CD14-positive monocyte (primary cell): ENCODE results near the gene SPATS2L. TPM values are rescaled to one million over a fixed set of nuclear protein-coding genes. Genes with fewer than 3 reads are reported as not detected.

ENCODE experiments used
- DNase-seq, 3 donors: peaks; one replicate each; pipeline ENCODE4 v3.0.0-alpha.2; 2011 to 2022
- H2AFZ ChIP-seq: 2 replicates; pipeline ENCODE4 v1.6.0; 2012; ENCODE audit warnings: mild to moderate bottlenecking, low read depth, low read length, inconsistent platforms; ENCODE audit not compliant: insufficient read depth, poor library complexity, severe bottlenecking
- H3K27ac ChIP-seq, 2 donors: 1 replicate in 1 of 2; 2 replicates in 1 of 2; pipeline ENCODE4 v1.5.1; 2012 to 2013; ENCODE audit warnings: low read length in 2 of 2, control low read depth in 1 of 2, inconsistent platforms in 1 of 2, low read depth in 1 of 2, mild to moderate bottlenecking in 1 of 2
- H3K27me3 ChIP-seq, 2 donors: one replicate each; pipeline versions ENCODE4 v1.6.0 to v1.6.1; 2011 to 2013; ENCODE audit warnings: low read length in 2 of 2; ENCODE audit not compliant: control insufficient read depth in 2 of 2, insufficient read depth in 2 of 2
- H3K36me3 ChIP-seq, 2 donors: replicated peaks in 1 of 2; 1 replicate in 1 of 2; 2 replicates in 1 of 2; pipeline versions ENCODE4 v1.5.1 to v1.6.1; 2012 to 2013; ENCODE audit warnings: low read length in 2 of 2, control low read depth in 1 of 2, inconsistent platforms in 1 of 2, mild to moderate bottlenecking in 1 of 2; ENCODE audit not compliant: insufficient read depth in 2 of 2, control insufficient read depth in 1 of 2
- H3K4me1 ChIP-seq, 2 donors: 1 replicate in 1 of 2; 2 replicates in 1 of 2; pipeline versions ENCODE4 v1.5.1 to v1.6.1; 2012 to 2013; ENCODE audit warnings: low read length in 2 of 2, control low read depth in 1 of 2, inconsistent platforms in 1 of 2, mild to moderate bottlenecking in 1 of 2, moderate library complexity in 1 of 2; ENCODE audit not compliant: insufficient read depth in 2 of 2, control insufficient read depth in 1 of 2
- H3K4me2 ChIP-seq: replicated peaks from 2 replicates; pipeline ENCODE3; 2012; ENCODE audit warnings: low read length, moderate library complexity, mild to moderate bottlenecking; ENCODE audit not compliant: poor library complexity, severe bottlenecking; ENCODE audit errors: extremely low read depth
- H3K4me3 ChIP-seq, 3 experiments: fragments of 200-600 bp in 1 of 3; sonication (generic) in 1 of 3; replicated peaks in 1 of 3; 1 replicate in 2 of 3; 2 replicates in 1 of 3; pipeline ENCODE4 v1.5.1; 2011 to 2013; ENCODE audit warnings: low read length in 3 of 3, mild to moderate bottlenecking in 3 of 3, control low read depth in 2 of 3, low read depth in 2 of 3, inconsistent platforms in 1 of 3, moderate library complexity in 1 of 3
- H3K79me2 ChIP-seq: 2 replicates; pipeline ENCODE4 v1.6.0; 2012; ENCODE audit warnings: mild to moderate bottlenecking, control low read depth, inconsistent platforms, low read length, moderate library complexity; ENCODE audit not compliant: insufficient read depth
- H3K9ac ChIP-seq: 2 replicates; pipeline ENCODE4 v1.6.0; 2017; ENCODE audit warnings: low read length, mild to moderate bottlenecking; ENCODE audit not compliant: insufficient read depth, poor library complexity, severe bottlenecking
- H3K9me3 ChIP-seq, 2 donors: replicated peaks in 1 of 2; 1 replicate in 1 of 2; 2 replicates in 1 of 2; pipeline versions ENCODE4 v1.5.1 to v1.6.1; 2012 to 2013; ENCODE audit warnings: low read length in 2 of 2, control low read depth in 1 of 2; ENCODE audit not compliant: control insufficient read depth in 1 of 2, insufficient read depth in 1 of 2
- H4K20me1 ChIP-seq: 2 replicates; pipeline ENCODE4 v1.6.0; 2012; ENCODE audit warnings: mild to moderate bottlenecking, low read length, control low read depth, moderate library complexity; ENCODE audit not compliant: insufficient read depth
- H3K27ac Mint-ChIP-seq, 7 donors: one replicate each; pipeline ENCODE4 v1.8.0; 2020; ENCODE audit warnings: mild to moderate bottlenecking in 7 of 7, mixed read lengths in 7 of 7, moderate library complexity in 6 of 7, inconsistent platforms in 2 of 7
- H3K27me3 Mint-ChIP-seq, 3 donors: one replicate each; pipeline ENCODE4 v1.8.0; 2021 to 2022; ENCODE audit warnings: low read depth in 3 of 3, mild to moderate bottlenecking in 3 of 3, mixed read lengths in 3 of 3, moderate library complexity in 3 of 3, inconsistent platforms in 1 of 3
- H3K36me3 Mint-ChIP-seq, 2 donors: one replicate each; pipeline ENCODE4 v1.8.0; 2020; ENCODE audit warnings: mixed read lengths in 2 of 2, inconsistent platforms in 1 of 2, mild to moderate bottlenecking in 1 of 2
- H3K4me1 Mint-ChIP-seq: one replicate; pipeline ENCODE4 v1.8.0; 2020; ENCODE audit warnings: mild to moderate bottlenecking, mixed read lengths
- H3K4me3 Mint-ChIP-seq, 2 donors: one replicate each; pipeline ENCODE4 v1.8.0; 2020; ENCODE audit warnings: mild to moderate bottlenecking in 2 of 2, mixed read lengths in 2 of 2, moderate library complexity in 1 of 2
- H3K9me3 Mint-ChIP-seq, 7 donors: one replicate each; pipeline ENCODE4 v1.8.0; 2020 to 2022; ENCODE audit warnings: mixed read lengths in 7 of 7, mild to moderate bottlenecking in 6 of 7, moderate library complexity in 6 of 7, inconsistent platforms in 2 of 7
- CTCF ChIP-seq: fragments of 200-600 bp; IDR thresholded peaks from one replicate; pipeline ENCODE4 v1.8.0; 2022; ENCODE audit warnings: antibody characterized with exemption, mild to moderate bottlenecking
- WGBS: methylation state at CpG from one replicate; pipeline ENCODE4 v1.1.5; 2013; ENCODE audit warnings: missing lambda C conversion rate; ENCODE audit not compliant: insufficient coverage; 5-methylcytosine and 5-hydroxymethylcytosine counted together
- intact Hi-C, 2 donors: fragments of 100-400 bp; cut with micrococcal nuclease; formaldehyde crosslinking; loops; one replicate each; pipeline versions ENCODE4 v1.15.0 to v1.15.1; 2023
- polyA plus RNA-seq, 3 donors: library from polyadenylated mRNA; depleted of rRNA in 1 of 3; unstranded in 2 of 3; stranded (reverse) in 1 of 3; fragments of 300-500 nt in 2 of 3; fragments of >200 nt in 1 of 3; fragmentation: Illumina TruSeq in 2 of 3; gene quantifications; 1 replicate in 2 of 3; 2 replicates in 1 of 3; pipeline ENCODE4 v1.2.3, GENCODE V29; 2012 to 2021

Gene SPATS2L
- polyA plus RNA-seq, 3 donors = 2.7 to 5.2 (median 3.2) TPM

GRCh38 chr2:200426754-200427153, 120.3 kb downstream of the SPATS2L start:
- no peaks in the 10 kb centered on the region for H4K20me1 ChIP-seq
- H3K36me3 ChIP-seq = no peaks in the 10 kb centered on the region
- H3K79me2 ChIP-seq = no peaks in the 10 kb centered on the region
- no CpG with 5 or more reads among the region's 1 CpG for WGBS
- Mint-ChIP-seq H3K36me3 (peaks cover 5 to 9% of the 10 kb centered on the region in 2 donors), H3K27ac (no peak overlapping the region), H3K27me3 (no peaks in the 10 kb centered on the region), H3K9me3 (no peaks in the 10 kb centered on the region), H3K4me3 (no peak overlapping the region), H3K4me1 (no peaks in the 10 kb centered on the region)
- H3K4me3 ChIP-seq = no peak overlapping the region
- no peaks in the 10 kb centered on the region for H3K9me3 ChIP-seq
- no peak overlapping the region for H2AFZ ChIP-seq
- H3K4me1 ChIP-seq = no peaks in the 10 kb centered on the region
- H3K9ac ChIP-seq = no peak overlapping the region
- H3K27me3 ChIP-seq = no peaks in the 10 kb centered on the region
- no peak overlapping the region for H3K27ac ChIP-seq
- no peak overlapping the region for H3K4me2 ChIP-seq
- no peak for TF ChIP-seq CTCF
- intact Hi-C loops = no loop called here
- no peak for DNase-seq

- Mint-ChIP-seq H3K4me1 (no peaks in the 10 kb centered on the region), H3K36me3 (peaks cover 0 to 3% of the 10 kb centered on the region in 2 donors), H3K27ac (no peak overlapping the region), H3K27me3 (no peaks in the 10 kb centered on the region), H3K4me3 (no peak overlapping the region), H3K9me3 (no peaks in the 10 kb centered on the region)
- Histone ChIP-seq H3K36me3 (no peaks in the 10 kb centered on the region), H3K4me2 (no peak overlapping the region), H3K27ac (no peak overlapping the region), H3K4me1 (no peaks in the 10 kb centered on the region), H3K9me3 (no peaks in the 10 kb centered on the region), H3K4me3 (no peak overlapping the region), H4K20me1 (no peaks in the 10 kb centered on the region), H2AFZ (no peak overlapping the region), H3K27me3 (no peaks in the 10 kb centered on the region), H3K9ac (no peak overlapping the region), H3K79me2 (no peaks in the 10 kb centered on the region)
- 95% methylated on average over 3 of the region's 6 CpGs for WGBS
- no peak for DNase-seq
- TF ChIP-seq CTCF = no peak
- intact Hi-C loops = no loop called here
Observed at GRCh38 chr2:200428961-200429665, 122.6 kb downstream of the SPATS2L start.
